Sigmoid colon (tissue), 7 donors: ENCODE results near the gene LAMC1. TPM values are rescaled to one million over a fixed set of nuclear protein-coding genes. Genes with fewer than 3 reads are reported as not detected.

Experiments
- DNase-seq: peaks from one replicate; pipeline ENCODE4 v3.0.0-alpha.2; 2019
- H3K27ac ChIP-seq, 4 donors: fragments of 200-600 bp; sonication (generic); one replicate each; pipeline ENCODE4 v1.5.1; 2016 to 2019; ENCODE audit warnings: mild to moderate bottlenecking in 1 of 4
- H3K27me3 ChIP-seq, 3 donors: fragments of 200-600 bp; sonication (generic); one replicate each; pipeline ENCODE4 v1.5.1; 2019; ENCODE audit warnings: mild to moderate bottlenecking in 1 of 3
- H3K36me3 ChIP-seq, 4 donors: fragments of 200-600 bp; sonication (generic); one replicate each; pipeline ENCODE4 v1.5.1; 2016 to 2019
- H3K4me1 ChIP-seq, 4 donors: fragments of 200-600 bp; sonication (generic); one replicate each; pipeline ENCODE4 v1.5.1; 2017 to 2019
- H3K4me3 ChIP-seq, 4 donors: fragments of 200-600 bp; sonication (generic); one replicate each; pipeline ENCODE4 v1.5.1; 2017 to 2019; ENCODE audit warnings: mild to moderate bottlenecking in 2 of 4, moderate library complexity in 1 of 4
- H3K9me3 ChIP-seq, 4 donors: fragments of 200-600 bp in 3 of 4; sonication (generic) in 3 of 4; one replicate each; pipeline versions ENCODE4 v1.5.1 to v1.6.1; 2013 to 2019
- EP300 ChIP-seq, 4 donors: sonication (generic); formaldehyde crosslinking; IDR thresholded peaks; one replicate each; pipeline ENCODE4 v1.6.1; 2017; ENCODE audit warnings: antibody characterized with exemption in 4 of 4
- POLR2A ChIP-seq, 2 donors: fragments of 450-650 bp; IDR thresholded peaks; one replicate each; pipeline ENCODE4 v1.6.1; 2016; ENCODE audit warnings: antibody characterized with exemption in 2 of 2, mild to moderate bottlenecking in 2 of 2, moderate library complexity in 2 of 2
- POLR2AphosphoS5 ChIP-seq, 4 donors: sonication (generic); formaldehyde crosslinking; IDR thresholded peaks; one replicate each; pipeline ENCODE4 v1.6.1; 2017; ENCODE audit warnings: antibody characterized with exemption in 4 of 4
- WGBS, 2 donors: extraction: QIAGEN DNeasy Blood & Tissue Kit; methylation state at CpG; one replicate each; pipeline ENCODE4 v1.1.7; 2013; 5-methylcytosine and 5-hydroxymethylcytosine counted together
- intact Hi-C: fragments of 100-400 bp; cut with DNase I; formaldehyde crosslinking; loops from one replicate; pipeline ENCODE4 v1.15.1; 2023
- polyA plus RNA-seq, 3 donors: library from polyadenylated mRNA; stranded (reverse); fragments of 200-250 nt; gene quantifications; one replicate each; pipeline ENCODE4 v1.2.3, GENCODE V29; 2013
- total RNA-seq, 4 donors: library from RNA; depleted of rRNA; stranded (reverse); fragments of >200 nt; gene quantifications; one replicate each; pipeline ENCODE4 v1.1.0, GENCODE V29; 2016
- TF ChIP-seq, protein P1 (sequence below), 4 experiments: fragments of 450-650 bp in 3 of 4; fragments of 200-600 bp in 1 of 4; IDR thresholded peaks; one replicate each; pipeline ENCODE4 v1.5.1; 2016 to 2019; ENCODE audit warnings: antibody characterized with exemption in 4 of 4, mild to moderate bottlenecking in 3 of 4, moderate library complexity in 2 of 4
- donor health status: healthy with polysubstance abuse.
- donor health status: Bipolar disorder and iron deficiency.
- donor health status: healthy.

Gene LAMC1
- total and polyA plus RNA-seq, 7 donors, result 3.5 to 542 (median 269) TPM

DNA sequence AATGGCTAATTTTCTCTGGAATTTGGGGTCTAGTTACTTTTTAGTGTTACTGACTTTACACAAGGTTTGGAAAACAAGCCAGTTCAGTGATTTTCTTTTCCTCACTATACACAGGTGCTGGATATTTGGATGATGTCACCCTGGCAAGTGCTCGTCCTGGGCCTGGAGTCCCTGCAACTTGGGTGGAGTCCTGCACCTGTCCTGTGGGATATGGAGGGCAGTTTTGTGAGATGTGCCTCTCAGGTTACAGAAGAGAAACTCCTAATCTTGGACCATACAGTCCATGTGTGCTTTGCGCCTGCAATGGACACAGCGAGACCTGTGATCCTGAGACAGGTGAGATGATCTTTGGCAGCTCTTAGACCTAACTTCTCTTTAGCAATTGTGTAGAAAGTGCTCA lies 98.4 kb downstream of the LAMC1 start:
- H3K9me3 ChIP-seq, result no peaks in the 10 kb centered on the region
- peaks cover 27 to 97% (median 72%) of the 10 kb centered on the region in 4 donors for H3K36me3 ChIP-seq
- TF ChIP-seq, protein P1, sequence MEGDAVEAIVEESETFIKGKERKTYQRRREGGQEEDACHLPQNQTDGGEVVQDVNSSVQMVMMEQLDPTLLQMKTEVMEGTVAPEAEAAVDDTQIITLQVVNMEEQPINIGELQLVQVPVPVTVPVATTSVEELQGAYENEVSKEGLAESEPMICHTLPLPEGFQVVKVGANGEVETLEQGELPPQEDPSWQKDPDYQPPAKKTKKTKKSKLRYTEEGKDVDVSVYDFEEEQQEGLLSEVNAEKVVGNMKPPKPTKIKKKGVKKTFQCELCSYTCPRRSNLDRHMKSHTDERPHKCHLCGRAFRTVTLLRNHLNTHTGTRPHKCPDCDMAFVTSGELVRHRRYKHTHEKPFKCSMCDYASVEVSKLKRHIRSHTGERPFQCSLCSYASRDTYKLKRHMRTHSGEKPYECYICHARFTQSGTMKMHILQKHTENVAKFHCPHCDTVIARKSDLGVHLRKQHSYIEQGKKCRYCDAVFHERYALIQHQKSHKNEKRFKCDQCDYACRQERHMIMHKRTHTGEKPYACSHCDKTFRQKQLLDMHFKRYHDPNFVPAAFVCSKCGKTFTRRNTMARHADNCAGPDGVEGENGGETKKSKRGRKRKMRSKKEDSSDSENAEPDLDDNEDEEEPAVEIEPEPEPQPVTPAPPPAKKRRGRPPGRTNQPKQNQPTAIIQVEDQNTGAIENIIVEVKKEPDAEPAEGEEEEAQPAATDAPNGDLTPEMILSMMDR (IDR thresholded peaks at IDR 0.05), result no peak
- TF ChIP-seq POLR2AphosphoS5 (IDR thresholded peaks at IDR 0.05), result no peak
- H3K4me1 ChIP-seq, result peaks cover 0 to 9% (median 6%) of the 10 kb centered on the region in 4 donors
- 87 to 92% methylated on average over 3 of the region's 3 CpGs for WGBS, 2 donors
- DNase-seq, result no peak
- H3K4me3 ChIP-seq, result no peak overlapping the region
- H3K27me3 ChIP-seq, result no peaks in the 10 kb centered on the region
- no peak overlapping the region for H3K27ac ChIP-seq
- intact Hi-C loops, result no loop called here

DNA sequence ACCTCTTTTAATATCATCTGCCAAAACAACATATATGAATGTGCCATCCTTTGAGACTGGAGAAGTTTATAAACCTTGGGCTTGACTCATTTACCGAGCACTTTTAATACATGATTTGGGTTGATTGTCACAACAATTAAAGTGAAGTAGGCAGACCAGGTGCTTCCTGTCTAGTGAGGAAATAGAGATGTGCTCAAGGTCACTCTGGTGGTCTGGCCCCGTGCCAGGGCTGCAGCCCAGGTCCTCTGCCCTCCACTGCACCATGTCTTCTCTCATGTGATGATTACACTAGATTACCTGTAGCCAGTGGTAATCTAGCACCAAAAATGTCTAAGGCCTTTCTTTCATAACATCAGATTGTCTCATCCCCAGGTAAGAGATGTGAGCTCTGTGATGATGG lies 101.0 kb downstream of the LAMC1 start:
- DNase-seq, result no peak
- intact Hi-C loops, result no loop called here
- no peaks in the 10 kb centered on the region for H3K27me3 ChIP-seq
- TF ChIP-seq POLR2AphosphoS5 (IDR thresholded peaks at IDR 0.05) (no peak), EP300 (IDR thresholded peaks at IDR 0.05) (no peak), POLR2A (IDR thresholded peaks at IDR 0.05) (no peak)
- TF ChIP-seq, protein P1 (IDR thresholded peaks at IDR 0.05), result no peak
- WGBS, 2 donors, result 64 to 69% methylated on average over 2 of the region's 2 CpGs
- H3K4me1 ChIP-seq, result peaks cover 0 to 12% (median 8%) of the 10 kb centered on the region in 4 donors
- no peak overlapping the region for H3K27ac ChIP-seq
- H3K4me3 ChIP-seq, result no peak overlapping the region
- no peaks in the 10 kb centered on the region for H3K9me3 ChIP-seq
- H3K36me3 ChIP-seq, result peaks cover 30 to 95% (median 74%) of the 10 kb centered on the region in 4 donors

- intact Hi-C loops, result no loop called here
- TF ChIP-seq POLR2AphosphoS5 (IDR thresholded peaks at IDR 0.05), result no peak
- TF ChIP-seq, protein P1 (IDR thresholded peaks at IDR 0.05), result no peak
- TF ChIP-seq POLR2A (IDR thresholded peaks at IDR 0.05), result no peak
- H3K36me3 ChIP-seq, result peaks cover 33 to 95% (median 77%) of the 10 kb centered on the region in 4 donors
- H3K27me3 ChIP-seq, result no peaks in the 10 kb centered on the region
- H3K4me3 ChIP-seq, result no peak overlapping the region
- peaks cover 0 to 12% (median 8%) of the 10 kb centered on the region in 4 donors for H3K4me1 ChIP-seq
- H3K9me3 ChIP-seq, result no peaks in the 10 kb centered on the region
- DNase-seq, result no peak
- H3K27ac ChIP-seq, result peak overlapping the region; percentile 7 to 28 (median 16)
- 89 to 93% methylated on average over 5 of the region's 5 CpGs for WGBS, 2 donors
Measured at GRCh38 chr1:183125279-183125999, 102.2 kb downstream of the LAMC1 start.

DNA sequence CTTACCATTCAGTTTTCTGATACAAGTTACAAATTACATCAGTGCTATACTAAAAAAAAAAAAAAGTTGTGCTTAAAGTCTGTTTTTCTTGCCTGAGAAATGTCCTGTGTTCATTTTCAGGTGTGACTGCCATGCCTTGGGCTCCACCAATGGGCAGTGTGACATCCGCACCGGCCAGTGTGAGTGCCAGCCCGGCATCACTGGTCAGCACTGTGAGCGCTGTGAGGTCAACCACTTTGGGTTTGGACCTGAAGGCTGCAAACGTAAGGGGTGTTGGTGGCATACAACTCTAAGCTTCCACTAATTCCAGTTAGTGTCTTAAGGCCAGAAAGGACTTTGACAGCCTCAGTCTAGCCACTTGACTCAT lies 102.8 kb downstream of the LAMC1 start:
- 94 to 95% methylated on average over 5 of the region's 5 CpGs for WGBS, 2 donors
- intact Hi-C loops, result no loop called here
- DNase-seq, result no peak
- Histone ChIP-seq H3K4me1 (peaks cover 0 to 12% (median 8%) of the 10 kb centered on the region in 4 donors), H3K36me3 (peaks cover 37 to 95% (median 77%) of the 10 kb centered on the region in 4 donors), H3K27me3 (no peaks in the 10 kb centered on the region), H3K9me3 (no peaks in the 10 kb centered on the region), H3K27ac (peak overlapping the region; percentile 4 to 28 (median 16)), H3K4me3 (no peak overlapping the region)
- peak in 1 of 4 donors; percentile 2 for TF ChIP-seq POLR2AphosphoS5 (IDR thresholded peaks at IDR 0.05)
- TF ChIP-seq POLR2A (IDR thresholded peaks at IDR 0.05), result no peak

- Histone ChIP-seq H3K4me3 (no peak overlapping the region), H3K27ac (peak overlapping the region in 3 of 4 donors; percentile 4 to 28 (median 15)), H3K36me3 (peaks cover 37 to 98% (median 74%) of the 10 kb centered on the region in 4 donors), H3K9me3 (no peaks in the 10 kb centered on the region), H3K27me3 (no peaks in the 10 kb centered on the region), H3K4me1 (peaks cover 0 to 12% (median 8%) of the 10 kb centered on the region in 4 donors)
- TF ChIP-seq, protein P1 (IDR thresholded peaks at IDR 0.05), result no peak
- TF ChIP-seq POLR2AphosphoS5 (IDR thresholded peaks at IDR 0.05), result peak in 1 of 4 donors; percentile 4
- WGBS, 2 donors, result 83 to 86% methylated on average over 1 of the region's 1 CpG
- intact Hi-C loops, result no loop called here
- DNase-seq, result no peak
Measured at GRCh38 chr1:183126528-183126927, 103.3 kb downstream of the LAMC1 start.
